Neural progenitor cell (in vitro differentiated cells): ENCODE results near the gene CD70. TPM values are rescaled to one million over a fixed set of nuclear protein-coding genes. Genes with fewer than 3 reads are reported as not detected.
"Not testable (repeated sequence)": the region's sequence is repeated elsewhere in the genome, so short reads cannot be mapped to it uniquely, and the experiment has no call there.

Experiments used
- DNase-seq: peaks from one replicate; pipeline ENCODE4 v3.0.0-alpha.2; 2016; ENCODE audit warnings: low spot score
- H2AFZ ChIP-seq: fragments of 200-600 bp; sonication (generic); replicated peaks from 2 replicates; pipeline ENCODE4 v1.6.1; 2016; ENCODE audit warnings: antibody characterized with exemption
- H3F3A ChIP-seq: fragments of 200-600 bp; sonication (generic); 2 replicates; pipeline ENCODE4 v1.6.1; 2016; ENCODE audit warnings: antibody characterized with exemption, low read depth
- H3K27ac ChIP-seq: fragments of 200-600 bp; sonication (generic); 2 replicates; pipeline ENCODE4 v1.5.1; 2016; ENCODE audit warnings: mild to moderate bottlenecking
- H3K27me3 ChIP-seq: fragments of 200-600 bp; sonication (generic); 2 replicates; pipeline ENCODE4 v1.6.1; 2016; ENCODE audit warnings: mild to moderate bottlenecking, moderate library complexity
- H3K36me3 ChIP-seq: fragments of 200-600 bp; sonication (generic); 2 replicates; pipeline ENCODE4 v1.5.1; 2016
- H3K4me1 ChIP-seq: fragments of 200-600 bp; sonication (generic); 2 replicates; pipeline ENCODE4 v1.6.1; 2016; ENCODE audit warnings: mixed run types
- H3K4me2 ChIP-seq: fragments of 200-600 bp; sonication (generic); 2 replicates; pipeline ENCODE4 v1.6.1; 2016
- H3K4me3 ChIP-seq: fragments of 200-600 bp; sonication (generic); 2 replicates; pipeline ENCODE4 v1.5.1; 2016
- H3K79me2 ChIP-seq: fragments of 200-600 bp; sonication (generic); 2 replicates; pipeline ENCODE4 v1.6.1; 2016; ENCODE audit warnings: low read depth
- H3K9ac ChIP-seq: fragments of 200-600 bp; sonication (generic); 2 replicates; pipeline ENCODE4 v1.6.1; 2016
- H3K9me3 ChIP-seq: fragments of 200-600 bp; sonication (generic); 2 replicates; pipeline ENCODE4 v1.5.1; 2016; ENCODE audit warnings: low read depth
- H4K20me1 ChIP-seq: fragments of 200-600 bp; sonication (generic); 2 replicates; pipeline ENCODE4 v1.6.1; 2016; ENCODE audit warnings: low read depth
- H3K27ac Mint-ChIP-seq: 3 replicates; pipeline ENCODE4 v1.8.0; 2021; ENCODE audit warnings: mixed read lengths
- H3K27me3 Mint-ChIP-seq: 2 replicates; pipeline ENCODE4 v1.8.0; 2022; ENCODE audit warnings: low read depth, mild to moderate bottlenecking, inconsistent platforms, moderate library complexity, mixed read lengths; ENCODE audit not compliant: insufficient read depth
- H3K36me3 Mint-ChIP-seq: 3 replicates; pipeline ENCODE4 v1.8.0; 2021; ENCODE audit warnings: mixed read lengths
- H3K4me1 Mint-ChIP-seq: 3 replicates; pipeline ENCODE4 v1.8.0; 2021; ENCODE audit warnings: mixed read lengths
- H3K4me3 Mint-ChIP-seq: 3 replicates; pipeline ENCODE4 v1.8.0; 2021; ENCODE audit warnings: mild to moderate bottlenecking, moderate library complexity, mixed read lengths
- H3K9me3 Mint-ChIP-seq: 3 replicates; pipeline ENCODE4 v1.8.0; 2020; ENCODE audit warnings: mixed read lengths
- EZH2 ChIP-seq: fragments of 200-600 bp; sonication (generic); IDR thresholded peaks from 2 replicates; pipeline ENCODE4 v1.6.1; 2017; ENCODE audit warnings: antibody characterized with exemption, mild to moderate bottlenecking, moderate library complexity
- EZH2phosphoT487 ChIP-seq: fragments of 200-600 bp; sonication (generic); IDR thresholded peaks from 2 replicates; pipeline ENCODE4 v1.6.1; 2017; ENCODE audit warnings: antibody characterized with exemption
- total RNA-seq: library from RNA; depleted of rRNA; stranded (reverse); fragments of >200 nt; gene quantifications from 2 replicates; pipeline ENCODE4 v1.2.3, GENCODE V29; 2015; ENCODE audit warnings: low replicate concordance
- TF ChIP-seq, protein P1 (sequence below): fragments of 200-600 bp; sonication (generic); IDR thresholded peaks from 2 replicates; pipeline ENCODE4 v1.5.1; 2017; ENCODE audit warnings: antibody characterized with exemption, mild to moderate bottlenecking

The CD70 gene
- total RNA-seq, 1 donor from 2014 or later = not detected

DNA sequence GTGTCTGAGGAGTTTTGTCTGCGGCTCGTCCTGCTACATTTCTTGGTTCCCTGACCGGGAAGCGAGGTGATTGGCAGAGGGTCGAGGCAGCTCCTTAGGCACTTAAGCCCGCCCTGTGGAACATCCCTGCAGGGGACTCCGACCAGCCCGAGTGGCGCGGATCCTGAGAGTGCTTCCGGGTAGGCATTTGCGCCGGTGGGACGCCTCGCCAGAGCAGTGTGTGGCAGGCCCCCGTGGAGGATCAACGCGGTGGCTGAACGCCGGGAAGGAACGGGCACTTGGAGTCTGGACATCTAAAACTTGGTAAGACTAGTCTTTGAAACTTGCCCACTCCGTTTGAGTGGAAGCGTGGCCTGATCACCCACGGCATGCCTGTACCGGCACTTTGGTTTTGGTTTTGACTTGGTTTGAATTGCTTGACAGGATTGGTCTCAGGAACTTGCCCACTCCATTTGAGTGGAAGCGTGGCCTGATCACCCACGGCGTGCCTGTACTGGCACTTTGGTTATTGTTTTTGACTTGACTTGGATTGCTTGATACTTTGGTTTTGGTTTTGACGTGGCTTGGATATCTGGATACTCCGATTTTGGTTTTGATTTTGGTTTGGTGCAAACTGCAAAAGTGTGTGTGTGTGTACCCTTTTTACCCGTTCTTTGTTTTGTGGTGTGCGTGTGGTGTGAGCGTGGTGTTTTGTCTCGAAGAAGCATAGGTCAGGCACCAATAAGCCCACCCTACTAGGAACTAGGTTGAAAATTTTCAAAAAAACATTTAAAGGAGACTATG lies 6.7 kb upstream of the CD70 start:
- not testable (repeated sequence) for H3K36me3 Mint-ChIP-seq, H3K4me2 ChIP-seq, H4K20me1 ChIP-seq, H3K4me3 ChIP-seq, H3K9me3 Mint-ChIP-seq, H3K4me1 Mint-ChIP-seq, H3K36me3 ChIP-seq, H3K4me1 ChIP-seq, H2AFZ ChIP-seq, H3K4me3 Mint-ChIP-seq, H3K27ac Mint-ChIP-seq, H3K27ac ChIP-seq, DNase-seq, H3F3A ChIP-seq, H3K9ac ChIP-seq, H3K9me3 ChIP-seq, H3K79me2 ChIP-seq
- peaks cover 11% of the 10 kb centered on the region for H3K27me3 Mint-ChIP-seq
- peaks cover 20% of the 10 kb centered on the region for H3K27me3 ChIP-seq

- Mint-ChIP-seq H3K9me3 (peaks cover 10% of the 10 kb centered on the region), H3K4me3 (no peak overlapping the region), H3K4me1 (no peaks in the 10 kb centered on the region), H3K27ac (no peak overlapping the region), H3K27me3 (peaks cover 11% of the 10 kb centered on the region), H3K36me3 (no peaks in the 10 kb centered on the region)
- no peak overlapping the region for H3K4me3 ChIP-seq
- TF ChIP-seq EZH2phosphoT487 = no peak
- TF ChIP-seq EZH2 = no peak
- TF ChIP-seq, protein P1, sequence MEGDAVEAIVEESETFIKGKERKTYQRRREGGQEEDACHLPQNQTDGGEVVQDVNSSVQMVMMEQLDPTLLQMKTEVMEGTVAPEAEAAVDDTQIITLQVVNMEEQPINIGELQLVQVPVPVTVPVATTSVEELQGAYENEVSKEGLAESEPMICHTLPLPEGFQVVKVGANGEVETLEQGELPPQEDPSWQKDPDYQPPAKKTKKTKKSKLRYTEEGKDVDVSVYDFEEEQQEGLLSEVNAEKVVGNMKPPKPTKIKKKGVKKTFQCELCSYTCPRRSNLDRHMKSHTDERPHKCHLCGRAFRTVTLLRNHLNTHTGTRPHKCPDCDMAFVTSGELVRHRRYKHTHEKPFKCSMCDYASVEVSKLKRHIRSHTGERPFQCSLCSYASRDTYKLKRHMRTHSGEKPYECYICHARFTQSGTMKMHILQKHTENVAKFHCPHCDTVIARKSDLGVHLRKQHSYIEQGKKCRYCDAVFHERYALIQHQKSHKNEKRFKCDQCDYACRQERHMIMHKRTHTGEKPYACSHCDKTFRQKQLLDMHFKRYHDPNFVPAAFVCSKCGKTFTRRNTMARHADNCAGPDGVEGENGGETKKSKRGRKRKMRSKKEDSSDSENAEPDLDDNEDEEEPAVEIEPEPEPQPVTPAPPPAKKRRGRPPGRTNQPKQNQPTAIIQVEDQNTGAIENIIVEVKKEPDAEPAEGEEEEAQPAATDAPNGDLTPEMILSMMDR = no peak
- H3K27me3 ChIP-seq = peaks cover 30% of the 10 kb centered on the region
- no peak overlapping the region for H3K9ac ChIP-seq
- no peaks in the 10 kb centered on the region for H4K20me1 ChIP-seq
- no peaks in the 10 kb centered on the region for H3K4me1 ChIP-seq
- DNase-seq = no peak
- H3K36me3 ChIP-seq = no peaks in the 10 kb centered on the region
- H3K27ac ChIP-seq = no peak overlapping the region
- H3F3A ChIP-seq = no peaks in the 10 kb centered on the region
- no peaks in the 10 kb centered on the region for H3K9me3 ChIP-seq
- no peaks in the 10 kb centered on the region for H3K79me2 ChIP-seq
- no peak overlapping the region for H3K4me2 ChIP-seq
- no peak overlapping the region for H2AFZ ChIP-seq
Measured at GRCh38 chr19:6596621-6597020, 5.7 kb upstream of the CD70 start.

GRCh38 chr19:6593651-6594416 lies 2.9 kb upstream of the CD70 start:
- H3F3A ChIP-seq = peaks cover 11% of the 10 kb centered on the region
- H3K27me3 Mint-ChIP-seq = peaks cover 35% of the 10 kb centered on the region
- no peak overlapping the region for H3K4me3 Mint-ChIP-seq
- H3K79me2 ChIP-seq = no peaks in the 10 kb centered on the region
- H3K4me1 ChIP-seq = peaks cover 12% of the 10 kb centered on the region
- TF ChIP-seq EZH2 = no peak
- TF ChIP-seq EZH2phosphoT487 = no peak
- TF ChIP-seq, protein P1 = no peak
- peaks cover 9% of the 10 kb centered on the region for H4K20me1 ChIP-seq
- H3K4me3 ChIP-seq = no peak overlapping the region
- no peaks in the 10 kb centered on the region for H3K9me3 ChIP-seq
- H2AFZ ChIP-seq = no peak overlapping the region
- no peaks in the 10 kb centered on the region for H3K36me3 ChIP-seq
- no peak overlapping the region for H3K27ac ChIP-seq
- H3K4me2 ChIP-seq = no peak overlapping the region
- H3K4me1 Mint-ChIP-seq = peaks cover 6% of the 10 kb centered on the region
- H3K36me3 Mint-ChIP-seq = no peaks in the 10 kb centered on the region
- DNase-seq = no peak
- H3K27ac Mint-ChIP-seq = no peak overlapping the region
- H3K27me3 ChIP-seq = peaks cover 58% of the 10 kb centered on the region
- no peak overlapping the region for H3K9ac ChIP-seq
- H3K9me3 Mint-ChIP-seq = peaks cover 10% of the 10 kb centered on the region
